ENCODE results near the gene SLN. TPM values are rescaled to one million over a fixed set of nuclear protein-coding genes. Genes with fewer than 3 reads are reported as not detected.

SLN gene
- not detected in 2 replicates for total RNA-seq

GRCh38 chr11:107711861-107712755 is at the start of gene SLN:
SLN (minus strand) TSS chr11:107712056.

Other genes starting within 250 kb of the SLN start
- gene ALKBH8, start 146.3 kb downstream of the SLN start, total RNA-seq: 3.1 and 5.5 TPM in 2 replicates
- not detected in 2 replicates for gene ELMOD1, start 120.9 kb downstream of the SLN start, total RNA-seq
- gene SLC35F2, start 146.7 kb upstream of the SLN start, total RNA-seq: 5.4 and 13.9 TPM in 2 replicates
- gene RAB39A, start 216.4 kb upstream of the SLN start, total RNA-seq: not detected in 2 replicates

All from cardiac atrium fibroblast (primary cell).